MM.1S (cell line): ENCODE data around the gene NKIRAS1.

Experiments
- DNase-seq: peaks from one replicate; pipeline ENCODE4 v3.0.0-alpha.2; 2015
- H2AFZ ChIP-seq: fragments of 300-600 bp; sonication (generic); 2 replicates; pipeline ENCODE4 v1.6.0; 2016; ENCODE audit warnings: antibody characterized with exemption, low read length
- H3F3A ChIP-seq: fragments of 300-600 bp; sonication (generic); 2 replicates; pipeline ENCODE4 v1.6.1; 2016; ENCODE audit warnings: mild to moderate bottlenecking, antibody characterized with exemption, low read length, moderate library complexity, mixed read lengths; ENCODE audit not compliant: insufficient read depth
- H3K27ac ChIP-seq: fragments of 300-600 bp; sonication (generic); 2 replicates; pipeline ENCODE4 v1.5.1; 2016; ENCODE audit warnings: mild to moderate bottlenecking, low read length
- H3K27me3 ChIP-seq: fragments of 300-600 bp; sonication (generic); replicated peaks from 2 replicates; pipeline ENCODE4 v1.6.0; 2016; ENCODE audit warnings: low read length; ENCODE audit not compliant: insufficient read depth
- H3K36me3 ChIP-seq: fragments of 300-600 bp; sonication (generic); replicated peaks from 2 replicates; pipeline ENCODE4 v1.6.1; 2016; ENCODE audit warnings: mild to moderate bottlenecking, low read length, mixed read lengths; ENCODE audit not compliant: insufficient read depth
- H3K4me1 ChIP-seq: fragments of 300-600 bp; sonication (generic); 2 replicates; pipeline ENCODE4 v1.6.1; 2016; ENCODE audit warnings: low read length, mixed read lengths
- H3K4me2 ChIP-seq: fragments of 300-600 bp; sonication (generic); 2 replicates; pipeline ENCODE4 v1.6.0; 2016; ENCODE audit warnings: low read depth, low read length
- H3K4me3 ChIP-seq: fragments of 300-600 bp; sonication (generic); 2 replicates; pipeline ENCODE4 v1.5.1; 2016; ENCODE audit warnings: low read length, mixed read lengths
- H3K79me2 ChIP-seq: fragments of 300-600 bp; sonication (generic); 2 replicates; pipeline ENCODE4 v1.6.1; 2016; ENCODE audit warnings: mixed run types, low read length, mixed read lengths
- H3K9ac ChIP-seq: fragments of 300-600 bp; sonication (generic); 2 replicates; pipeline ENCODE4 v1.6.1; 2016; ENCODE audit warnings: low read length, mixed read lengths
- H3K9me2 ChIP-seq: fragments of 300-600 bp; sonication (generic); replicated peaks from 2 replicates; pipeline ENCODE4 v1.6.1; 2016; ENCODE audit warnings: mild to moderate bottlenecking, low read length, mixed read lengths; ENCODE audit not compliant: insufficient read depth
- H3K9me3 ChIP-seq: fragments of 300-600 bp; sonication (generic); replicated peaks from 2 replicates; pipeline ENCODE4 v1.6.1; 2016; ENCODE audit warnings: mild to moderate bottlenecking, low read length, mixed read lengths; ENCODE audit not compliant: insufficient read depth
- H4K20me1 ChIP-seq: fragments of 300-600 bp; sonication (generic); 2 replicates; pipeline ENCODE4 v1.6.1; 2016; ENCODE audit warnings: mild to moderate bottlenecking, low read length, moderate library complexity, mixed read lengths; ENCODE audit not compliant: insufficient read depth
- CTCF ChIP-seq: fragments of 300-600 bp; sonication (generic); IDR thresholded peaks from 2 replicates; pipeline ENCODE4 v1.5.1; 2016; ENCODE audit warnings: antibody characterized with exemption, low read length, mixed read lengths
- EZH2 ChIP-seq: fragments of 300-600 bp; sonication (generic); optimal IDR thresholded peaks from 2 replicates; pipeline ENCODE3; 2017; ENCODE audit warnings: low read depth, mild to moderate bottlenecking, antibody characterized with exemption, low read length, mixed read lengths
- EZH2phosphoT487 ChIP-seq: fragments of 300-600 bp; sonication (generic); IDR thresholded peaks from 2 replicates; pipeline ENCODE4 v1.6.1; 2018; ENCODE audit warnings: antibody characterized with exemption, low read length

The NKIRAS1 gene

DNA sequence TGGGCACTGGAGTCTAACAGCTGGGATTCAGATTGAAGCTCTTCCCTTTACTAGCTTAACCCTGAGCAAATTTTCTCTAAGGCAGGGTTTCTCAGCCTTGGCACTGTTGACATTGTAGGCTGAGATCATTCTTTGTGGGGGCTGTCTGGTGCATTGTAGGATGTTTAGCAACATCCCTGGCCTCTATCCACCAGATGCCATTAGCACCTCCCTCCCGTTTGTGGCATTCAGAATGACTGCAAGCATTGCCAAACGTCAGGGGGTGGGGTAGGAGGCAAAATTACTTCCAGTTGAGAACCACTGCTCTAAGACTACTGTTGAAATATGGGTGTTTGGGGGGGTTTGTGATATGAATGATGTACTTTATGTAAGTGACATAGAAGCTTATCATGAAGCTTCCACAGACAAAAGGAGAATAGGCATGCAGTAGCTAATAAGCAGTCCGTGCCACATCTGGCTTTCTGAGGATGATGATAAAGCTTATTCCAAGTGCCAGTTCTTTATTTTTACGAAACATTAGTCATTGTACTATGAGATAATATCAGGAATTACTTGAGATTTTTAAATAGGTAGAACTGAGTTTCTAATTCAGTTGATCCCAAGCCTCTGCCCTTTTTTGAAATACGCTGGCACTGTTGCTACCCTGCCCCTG, 39.3 kb downstream of the NKIRAS1 start:
- H2AFZ ChIP-seq = no peak overlapping the region
- H3K27me3 ChIP-seq = no peaks in the 10 kb centered on the region
- H3K36me3 ChIP-seq = no peaks in the 10 kb centered on the region
- peaks cover 94% of the 10 kb centered on the region for H3K79me2 ChIP-seq
- H3K4me1 ChIP-seq = no peaks in the 10 kb centered on the region
- H3F3A ChIP-seq = no peaks in the 10 kb centered on the region
- H4K20me1 ChIP-seq = peaks cover 15% of the 10 kb centered on the region; the same call in 1 of the 2 replicates
- DNase-seq = no peak
- no peak for TF ChIP-seq EZH2
- TF ChIP-seq EZH2phosphoT487 = no peak
- no peak for TF ChIP-seq CTCF
- H3K9me3 ChIP-seq = no peaks in the 10 kb centered on the region
- no peak overlapping the region for H3K4me2 ChIP-seq
- no peak overlapping the region for H3K4me3 ChIP-seq
- H3K9ac ChIP-seq = no peak overlapping the region
- no peaks in the 10 kb centered on the region for H3K9me2 ChIP-seq
- no peak overlapping the region for H3K27ac ChIP-seq

DNA sequence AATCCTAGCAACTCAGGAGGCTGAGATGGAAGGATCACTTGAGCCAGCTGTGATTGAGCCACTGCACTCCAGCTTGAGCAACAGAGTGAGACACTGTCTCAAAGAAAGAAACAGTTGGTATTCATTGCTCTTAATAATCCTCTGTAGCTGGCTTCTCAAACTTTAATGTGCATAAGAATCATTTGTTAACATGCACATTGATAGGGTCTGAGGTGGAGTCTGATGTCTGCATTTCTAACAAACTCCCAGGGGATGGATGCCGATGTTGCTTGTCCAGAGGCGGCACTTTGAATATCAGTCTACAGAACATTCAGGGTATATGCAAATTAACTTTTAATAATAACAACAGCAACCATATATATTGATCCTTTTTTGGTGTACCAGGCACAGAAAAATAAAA, 39.9 kb downstream of the NKIRAS1 start:
- Histone ChIP-seq H3K79me2 (peaks cover 93% of the 10 kb centered on the region), H3K9me3 (no peaks in the 10 kb centered on the region), H3K4me3 (no peak overlapping the region), H3K4me2 (no peak overlapping the region), H4K20me1 (peaks cover 15% of the 10 kb centered on the region; the same call in 1 of the 2 replicates), H3K9me2 (no peaks in the 10 kb centered on the region), H3K9ac (no peak overlapping the region), H3K4me1 (no peaks in the 10 kb centered on the region), H3K27me3 (no peaks in the 10 kb centered on the region), H2AFZ (no peak overlapping the region), H3K27ac (no peak overlapping the region), H3F3A (no peaks in the 10 kb centered on the region), H3K36me3 (no peaks in the 10 kb centered on the region)
- no peak for DNase-seq
- TF ChIP-seq EZH2 = no peak
- TF ChIP-seq CTCF = no peak
- TF ChIP-seq EZH2phosphoT487 = no peak

DNA sequence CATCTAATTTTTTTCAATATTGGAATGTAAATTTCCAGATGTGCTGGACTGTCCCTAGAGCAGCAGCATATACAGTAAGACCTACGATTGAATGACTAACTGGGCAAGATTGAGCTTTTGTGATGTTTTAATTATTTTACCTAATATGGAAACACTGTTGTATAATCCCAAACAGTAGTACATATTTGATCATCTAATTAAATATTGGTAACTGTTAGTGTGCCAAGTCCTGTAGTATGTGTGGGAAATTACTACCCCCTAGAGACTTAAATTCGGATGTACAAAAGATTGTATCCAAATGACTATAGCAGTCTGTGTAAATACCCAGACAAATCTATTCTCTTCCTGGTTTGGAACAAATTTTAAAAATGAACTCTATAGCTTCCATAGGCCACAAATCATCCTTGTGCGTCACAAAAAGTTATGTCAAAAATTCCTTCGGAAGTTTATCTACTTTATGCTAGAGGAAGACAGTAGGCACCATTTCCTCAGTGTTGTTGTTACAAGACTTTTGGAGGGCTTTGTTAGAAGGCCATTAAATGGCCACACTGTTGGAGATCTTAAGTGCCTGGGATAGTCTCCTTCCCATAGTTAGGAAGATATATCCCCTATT, 41.6 kb downstream of the NKIRAS1 start:
- Histone ChIP-seq H3K4me3 (no peak overlapping the region), H3K27ac (no peak overlapping the region), H3F3A (no peaks in the 10 kb centered on the region), H3K9me2 (no peaks in the 10 kb centered on the region), H3K9me3 (no peaks in the 10 kb centered on the region), H3K79me2 (peaks cover 79% of the 10 kb centered on the region), H3K27me3 (no peaks in the 10 kb centered on the region), H3K9ac (no peak overlapping the region), H3K4me2 (no peak overlapping the region), H4K20me1 (peaks cover 15% of the 10 kb centered on the region; the same call in 1 of the 2 replicates), H3K36me3 (no peaks in the 10 kb centered on the region), H2AFZ (no peak overlapping the region), H3K4me1 (no peaks in the 10 kb centered on the region)
- TF ChIP-seq EZH2 (no peak), CTCF (no peak), EZH2phosphoT487 (no peak)
- no peak for DNase-seq
